Measurements from ENCODE around the gene RPTN. TPM values are rescaled to one million over a fixed set of nuclear protein-coding genes. Genes with fewer than 3 reads are reported as not detected.

The RPTN gene
- not detected for total RNA-seq

GRCh38 chr1:152159144-152159543 lies at the start of gene RPTN:
Gene RPTN (minus strand): TSS chr1:152159228. CDS start chr1:152157889, 1,339 bp downstream.
- ChIA-PET CTCF (interaction anchor here (1.2 to 1.5 kb wide), 2 partner anchors 17 to 26 kb away, joined by 4 to 5 read pairs; no protein-coding TSS in a partner anchor), POLR2A (no interaction called here)
- H3K27ac Mint-ChIP-seq, result no peak within 1 kb of the TSS
- H3K4me3 Mint-ChIP-seq, result no peak within 1 kb of the TSS
- DNase-seq, result no peak
- H3K4me1 Mint-ChIP-seq (ENCODE audit: low read depth), result peaks cover 5% of the 10 kb centered on the region
- H3K9me3 Mint-ChIP-seq, result no peaks in the 10 kb centered on the region
- H3K27me3 Mint-ChIP-seq, result peaks cover 2% of the 10 kb centered on the region
- no peaks in the 10 kb centered on the region for H3K36me3 Mint-ChIP-seq
- intact Hi-C loops (cut with micrococcal nuclease), result no loop called here

- Mint-ChIP-seq H3K9me3 (no peaks in the 10 kb centered on the region), H3K27me3 (peaks cover 16% of the 10 kb centered on the region), H3K4me1 (ENCODE audit: low read depth) (no peaks in the 10 kb centered on the region), H3K4me3 (no peak overlapping the region), H3K27ac (no peak overlapping the region), H3K36me3 (no peaks in the 10 kb centered on the region)
- POLR2A ChIA-PET, result interaction anchor here (0.6 kb wide), 1 partner anchor 42 kb away, joined by 3 read pairs; no protein-coding TSS in a partner anchor
- CTCF ChIA-PET, result interaction anchor here (1.1 to 3.0 kb wide), 6 partner anchors 10 to 261 kb away, joined by 3 to 8 read pairs (median 5); no protein-coding TSS in a partner anchor
- intact Hi-C loops (cut with micrococcal nuclease), result no loop called here
- no peak for DNase-seq
These were observed 40.0 kb upstream of the RPTN start for GRCh38 chr1:152198982-152199381.

GRCh38 chr1:152197361-152197941 lies 38.4 kb upstream of the RPTN start:
- no peaks in the 10 kb centered on the region for H3K9me3 Mint-ChIP-seq
- peaks cover 16% of the 10 kb centered on the region for H3K27me3 Mint-ChIP-seq
- H3K4me1 Mint-ChIP-seq (ENCODE audit: low read depth), result no peaks in the 10 kb centered on the region
- POLR2A ChIA-PET, result no interaction called here
- H3K36me3 Mint-ChIP-seq, result no peaks in the 10 kb centered on the region
- no peak overlapping the region for H3K27ac Mint-ChIP-seq
- CTCF ChIA-PET, result interaction anchor here (0.8 to 3.0 kb wide), 4 partner anchors 8 to 261 kb away, joined by 4 to 8 read pairs (median 6); no protein-coding TSS in a partner anchor
- no peak for DNase-seq
- H3K4me3 Mint-ChIP-seq, result no peak overlapping the region
- intact Hi-C loops (cut with micrococcal nuclease), result no loop called here

- DNase-seq, result no peak
- H3K27me3 Mint-ChIP-seq, result no peaks in the 10 kb centered on the region
- H3K4me1 Mint-ChIP-seq (ENCODE audit: low read depth), result peaks cover 4% of the 10 kb centered on the region
- H3K27ac Mint-ChIP-seq, result no peak overlapping the region
- H3K9me3 Mint-ChIP-seq, result no peaks in the 10 kb centered on the region
- POLR2A ChIA-PET, result no interaction called here
- CTCF ChIA-PET, result interaction anchor here (1.2 to 2.2 kb wide), 5 partner anchors 9 to 268 kb away, joined by 3 to 22 read pairs (median 4); no protein-coding TSS in a partner anchor
- H3K4me3 Mint-ChIP-seq, result no peak overlapping the region
- H3K36me3 Mint-ChIP-seq, result no peaks in the 10 kb centered on the region
- intact Hi-C loops (cut with micrococcal nuclease), result no loop called here
These were observed 32.7 kb upstream of the RPTN start for GRCh38 chr1:152191711-152192110.

GRCh38 chr1:152191260-152191659 lies 32.2 kb upstream of the RPTN start:
- H3K27ac Mint-ChIP-seq, result no peak overlapping the region
- H3K9me3 Mint-ChIP-seq, result no peaks in the 10 kb centered on the region
- peaks cover 4% of the 10 kb centered on the region for H3K4me1 Mint-ChIP-seq (ENCODE audit: low read depth)
- no peaks in the 10 kb centered on the region for H3K36me3 Mint-ChIP-seq
- no peaks in the 10 kb centered on the region for H3K27me3 Mint-ChIP-seq
- intact Hi-C loops (cut with micrococcal nuclease), result no loop called here
- POLR2A ChIA-PET, result no interaction called here
- CTCF ChIA-PET, result interaction anchor here (1.2 to 2.2 kb wide), 4 partner anchors 10 to 267 kb away, joined by 3 to 22 read pairs (median 5); no protein-coding TSS in a partner anchor
- no peak for DNase-seq
- H3K4me3 Mint-ChIP-seq, result no peak overlapping the region

- CTCF ChIA-PET, result interaction anchor here (1.2 to 2.2 kb wide), 2 partner anchors 73 to 268 kb away, joined by 3 to 22 read pairs; no protein-coding TSS in a partner anchor
- Mint-ChIP-seq H3K27ac (no peak overlapping the region), H3K4me1 (ENCODE audit: low read depth) (peaks cover 4% of the 10 kb centered on the region), H3K27me3 (peaks cover under 1% of the 10 kb centered on the region), H3K36me3 (no peaks in the 10 kb centered on the region), H3K9me3 (no peaks in the 10 kb centered on the region), H3K4me3 (no peak overlapping the region)
- intact Hi-C loops (cut with micrococcal nuclease), result loop anchor here (1.0 kb wide), 1 partner anchor 268 kb away; no protein-coding TSS in a partner anchor
- DNase-seq, result no peak
- POLR2A ChIA-PET, result no interaction called here
These were observed 31.6 kb upstream of the RPTN start for GRCh38 chr1:152190589-152190988.

- POLR2A ChIA-PET, result interaction anchor here (1.4 kb wide), 1 partner anchor 268 kb away, joined by 4 read pairs; no protein-coding TSS in a partner anchor
- no peak overlapping the region for H3K27ac Mint-ChIP-seq
- H3K27me3 Mint-ChIP-seq, result peaks cover 2% of the 10 kb centered on the region
- no peaks in the 10 kb centered on the region for H3K36me3 Mint-ChIP-seq
- CTCF ChIA-PET, result interaction anchor here (0.7 to 12.7 kb wide), 26 partner anchors 9 to 269 kb away, joined by 3 to 442 read pairs (median 4); partner anchors contain the start of genes S100A11 and TCHHL1
- H3K4me3 Mint-ChIP-seq, result peak overlapping the region; percentile 68
- no peaks in the 10 kb centered on the region for H3K9me3 Mint-ChIP-seq
- H3K4me1 Mint-ChIP-seq (ENCODE audit: low read depth), result peaks cover 8% of the 10 kb centered on the region
- peak; percentile 80 for DNase-seq
- intact Hi-C loops (cut with micrococcal nuclease), result loop anchor here (1.0 to 10.0 kb wide), 4 partner anchors 75 to 268 kb away; partner anchors contain the start of gene TCHH
These were observed 30.8 kb upstream of the RPTN start for GRCh38 chr1:152189657-152190442.

- Mint-ChIP-seq H3K27me3 (peaks cover 2% of the 10 kb centered on the region), H3K36me3 (no peaks in the 10 kb centered on the region), H3K9me3 (no peaks in the 10 kb centered on the region), H3K4me1 (ENCODE audit: low read depth) (peaks cover 8% of the 10 kb centered on the region), H3K4me3 (peak overlapping the region; percentile 68), H3K27ac (no peak overlapping the region)
- POLR2A ChIA-PET, result interaction anchor here (0.7 to 1.4 kb wide), 3 partner anchors 78 to 271 kb away, joined by 3 to 4 read pairs (median 3); no protein-coding TSS in a partner anchor
- DNase-seq, result peak; percentile 86
- intact Hi-C loops (cut with micrococcal nuclease), result loop anchor here (1.0 to 10.0 kb wide), 3 partner anchors 74 to 252 kb away; partner anchors contain the start of gene TCHH
- CTCF ChIA-PET, result interaction anchor here (0.6 to 12.7 kb wide), 34 partner anchors 9 to 291 kb away, joined by 3 to 442 read pairs (median 4); partner anchors contain the start of genes S100A11 and TCHHL1
These were observed 29.9 kb upstream of the RPTN start for GRCh38 chr1:152188673-152189591.

- no peak for DNase-seq
- no peaks in the 10 kb centered on the region for H3K36me3 Mint-ChIP-seq
- POLR2A ChIA-PET, result no interaction called here
- no peaks in the 10 kb centered on the region for H3K9me3 Mint-ChIP-seq
- H3K4me3 Mint-ChIP-seq, result no peak overlapping the region
- no peak overlapping the region for H3K27ac Mint-ChIP-seq
- intact Hi-C loops (cut with micrococcal nuclease), result loop anchor here (10.0 kb wide), 1 partner anchor 72 kb away; the partner anchor contains the start of gene TCHH
- CTCF ChIA-PET, result interaction anchor here (0.6 to 12.7 kb wide), 30 partner anchors 11 to 272 kb away, joined by 3 to 442 read pairs (median 4); no protein-coding TSS in a partner anchor
- peaks cover 2% of the 10 kb centered on the region for H3K27me3 Mint-ChIP-seq
- peaks cover 8% of the 10 kb centered on the region for H3K4me1 Mint-ChIP-seq (ENCODE audit: low read depth)
These were observed 27.7 kb upstream of the RPTN start for GRCh38 chr1:152186556-152187285.

GRCh38 chr1:152185544-152186391 lies 26.7 kb upstream of the RPTN start:
- no peaks in the 10 kb centered on the region for H3K9me3 Mint-ChIP-seq
- POLR2A ChIA-PET, result no interaction called here

More at GRCh38 chr1:152185544-152186391, 26.7 kb upstream of the RPTN start:
- Mint-ChIP-seq H3K27ac (no peak overlapping the region), H3K27me3 (peaks cover 2% of the 10 kb centered on the region), H3K4me1 (ENCODE audit: low read depth) (peaks cover 8% of the 10 kb centered on the region), H3K36me3 (no peaks in the 10 kb centered on the region), H3K4me3 (no peak overlapping the region)
- intact Hi-C loops (cut with micrococcal nuclease), result loop anchor here (1.0 to 10.0 kb wide), 3 partner anchors 43 to 133 kb away; partner anchors contain the start of gene TCHH
- peak; percentile 40 for DNase-seq
- CTCF ChIA-PET, result interaction anchor here (0.7 to 12.7 kb wide), 28 partner anchors 10 to 295 kb away, joined by 3 to 442 read pairs (median 4); partner anchors contain the start of gene TCHH
